Thoracic aorta (tissue), 2 donors: ENCODE measurements around the gene UBE2E2. TPM values are rescaled to one million over a fixed set of nuclear protein-coding genes. Genes with fewer than 3 reads are reported as not detected.
"Not testable (repeated sequence)": the region's sequence is repeated elsewhere in the genome, so short reads cannot be mapped to it uniquely, and the experiment has no call there.

Source experiments
- ATAC-seq: fragments of 150-250 bp; one replicate; pipeline ENCODE4 v1.8.0; 2017; ENCODE audit warnings: low read depth; ENCODE audit not compliant: insufficient number of reproducible peaks, low FRiP score
- DNase-seq: peaks from one replicate; pipeline ENCODE4 v3.0.0-alpha.2; 2020; ENCODE audit warnings: low spot score
- H3K27ac ChIP-seq, 2 donors: fragments of 200-600 bp; sonication (generic); 1 replicate in 1 of 2; 2 replicates in 1 of 2; pipeline ENCODE4 v1.5.1; 2016; ENCODE audit warnings: mild to moderate bottlenecking in 2 of 2, moderate library complexity in 2 of 2
- H3K27me3 ChIP-seq: fragments of 200-600 bp; sonication (generic); replicated peaks from 2 replicates; pipeline ENCODE4 v1.6.0; 2016; ENCODE audit warnings: mild to moderate bottlenecking; ENCODE audit not compliant: insufficient read depth
- H3K36me3 ChIP-seq: fragments of 200-600 bp; sonication (generic); one replicate; pipeline ENCODE4 v1.5.1; 2016
- H3K4me1 ChIP-seq, 2 donors: fragments of 200-600 bp; sonication (generic); 1 replicate in 1 of 2; 2 replicates in 1 of 2; pipeline versions ENCODE4 v1.5.1 to v1.6.0; 2016; ENCODE audit warnings: low read depth in 2 of 2, mild to moderate bottlenecking in 1 of 2; ENCODE audit not compliant: control insufficient read depth in 1 of 2
- H3K4me3 ChIP-seq: fragments of 200-600 bp; sonication (generic); 2 replicates; pipeline ENCODE4 v1.5.1; 2016; ENCODE audit warnings: mild to moderate bottlenecking
- H3K9me3 ChIP-seq: fragments of 200-600 bp; sonication (generic); 2 replicates; pipeline ENCODE4 v1.5.1; 2016
- total RNA-seq, 2 donors: library from RNA; depleted of rRNA; stranded (reverse); fragments of >200 nt; gene quantifications; one replicate each; pipeline versions ENCODE4 v1.1.0 to v1.2.3, GENCODE V29; 2016
- TF ChIP-seq, protein P1 (sequence below): fragments of 200-600 bp; sonication (generic); IDR thresholded peaks from one replicate; pipeline ENCODE4 v1.5.1; 2019; ENCODE audit warnings: antibody characterized with exemption

The UBE2E2 gene
- total RNA-seq, 2 donors from 2014 or later = 30.3 to 44.0 TPM

DNA sequence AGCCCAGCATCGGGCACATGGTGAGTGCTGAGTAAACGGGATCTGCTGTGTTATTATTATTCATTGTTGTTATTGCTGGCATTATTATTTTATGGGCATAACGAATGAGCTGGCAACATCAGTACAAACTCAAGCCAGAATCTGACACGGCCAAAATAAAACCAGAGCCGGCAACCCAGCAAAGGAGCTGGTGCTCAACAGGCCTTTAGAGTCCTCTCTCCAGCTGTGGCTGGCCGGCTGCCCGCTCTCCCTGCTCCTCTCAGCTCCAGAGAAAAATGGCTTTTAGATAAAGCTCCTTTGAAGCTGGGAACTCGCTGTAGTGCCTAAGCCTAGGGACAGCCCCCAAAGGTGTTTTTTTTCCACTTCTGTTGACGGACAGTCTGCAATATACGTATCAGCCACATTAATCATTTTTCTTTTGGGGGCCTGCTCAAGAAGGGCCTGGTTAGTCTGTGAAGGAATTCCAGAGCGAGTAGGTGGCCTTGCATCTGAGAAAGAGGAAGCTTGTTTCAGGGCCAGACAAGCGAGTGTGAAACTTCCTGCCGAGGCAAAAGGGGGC is 408.7 kb downstream of the UBE2E2 start:
- Histone ChIP-seq H3K4me1 (peaks cover 4 to 17% of the 10 kb centered on the region in 2 donors), H3K4me3 (peak overlapping the region; percentile 66), H3K27ac (peak overlapping the region; percentile 72 to 77), H3K27me3 (no peaks in the 10 kb centered on the region), H3K9me3 (no peaks in the 10 kb centered on the region), H3K36me3 (no peaks in the 10 kb centered on the region)
- TF ChIP-seq, protein P1, sequence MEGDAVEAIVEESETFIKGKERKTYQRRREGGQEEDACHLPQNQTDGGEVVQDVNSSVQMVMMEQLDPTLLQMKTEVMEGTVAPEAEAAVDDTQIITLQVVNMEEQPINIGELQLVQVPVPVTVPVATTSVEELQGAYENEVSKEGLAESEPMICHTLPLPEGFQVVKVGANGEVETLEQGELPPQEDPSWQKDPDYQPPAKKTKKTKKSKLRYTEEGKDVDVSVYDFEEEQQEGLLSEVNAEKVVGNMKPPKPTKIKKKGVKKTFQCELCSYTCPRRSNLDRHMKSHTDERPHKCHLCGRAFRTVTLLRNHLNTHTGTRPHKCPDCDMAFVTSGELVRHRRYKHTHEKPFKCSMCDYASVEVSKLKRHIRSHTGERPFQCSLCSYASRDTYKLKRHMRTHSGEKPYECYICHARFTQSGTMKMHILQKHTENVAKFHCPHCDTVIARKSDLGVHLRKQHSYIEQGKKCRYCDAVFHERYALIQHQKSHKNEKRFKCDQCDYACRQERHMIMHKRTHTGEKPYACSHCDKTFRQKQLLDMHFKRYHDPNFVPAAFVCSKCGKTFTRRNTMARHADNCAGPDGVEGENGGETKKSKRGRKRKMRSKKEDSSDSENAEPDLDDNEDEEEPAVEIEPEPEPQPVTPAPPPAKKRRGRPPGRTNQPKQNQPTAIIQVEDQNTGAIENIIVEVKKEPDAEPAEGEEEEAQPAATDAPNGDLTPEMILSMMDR = no peak
- DNase-seq (peak; percentile 26), ATAC-seq (peak; percentile 59)

DNA sequence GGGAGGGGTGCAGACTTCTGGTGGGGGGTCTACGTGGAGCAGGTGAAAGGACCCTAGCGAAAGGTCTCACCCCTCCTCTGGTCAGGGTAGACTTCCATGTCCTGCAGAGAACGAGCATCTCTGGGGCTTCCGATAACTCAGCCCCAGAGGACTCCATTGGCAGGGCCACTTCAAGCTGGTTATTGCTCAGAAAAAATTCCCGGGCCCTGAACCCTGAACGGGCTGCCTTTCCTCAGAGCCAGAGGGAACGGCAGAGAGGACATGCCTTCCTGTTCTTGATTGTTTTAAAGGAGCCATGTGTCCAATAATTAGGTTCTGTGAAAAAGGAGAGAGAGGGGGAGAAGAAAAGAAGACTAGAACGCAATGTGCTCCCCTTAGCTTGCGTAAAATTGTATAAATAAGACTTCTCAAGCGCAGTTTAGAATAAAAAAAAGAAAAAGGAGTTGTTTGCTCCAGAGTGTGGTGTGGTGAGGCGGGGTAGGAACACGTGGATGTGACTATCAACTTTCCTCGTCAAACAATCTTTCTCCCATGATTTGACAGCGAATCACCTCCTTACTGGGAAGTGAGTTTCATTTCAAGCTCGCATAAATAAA is 409.3 kb downstream of the UBE2E2 start:
- H3K4me3 ChIP-seq = peak overlapping the region; percentile 66
- no peaks in the 10 kb centered on the region for H3K27me3 ChIP-seq
- H3K36me3 ChIP-seq = no peaks in the 10 kb centered on the region
- TF ChIP-seq, protein P1 = no peak
- H3K27ac ChIP-seq = peak overlapping the region; percentile 72 to 77
- H3K9me3 ChIP-seq = no peaks in the 10 kb centered on the region
- ATAC-seq (peak; percentile 35), DNase-seq (no peak)
- peaks cover 4 to 17% of the 10 kb centered on the region in 2 donors for H3K4me1 ChIP-seq

DNA sequence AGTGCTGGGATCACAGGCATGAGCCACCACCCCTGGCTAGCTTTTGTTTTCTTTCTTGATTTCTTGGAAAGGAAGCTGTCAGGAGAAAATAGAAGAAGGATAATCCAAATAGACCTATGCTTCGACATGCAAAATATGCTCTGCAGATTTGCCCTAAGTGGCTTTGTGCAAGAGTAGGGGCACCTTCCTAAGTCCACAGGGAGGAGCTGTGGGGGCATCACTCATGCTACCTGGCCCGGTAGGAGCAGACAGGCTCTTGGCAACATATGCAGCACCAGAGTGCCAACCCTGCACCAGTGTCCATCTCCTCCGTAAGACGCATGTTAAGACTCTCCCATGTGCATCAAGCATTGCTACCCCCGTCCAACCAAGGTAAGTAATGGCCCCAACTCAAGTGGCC is 411.9 kb downstream of the UBE2E2 start:
- Histone ChIP-seq H3K27me3 (no peaks in the 10 kb centered on the region), H3K4me1 (peaks cover 4 to 21% of the 10 kb centered on the region in 2 donors), H3K9me3 (no peaks in the 10 kb centered on the region), H3K4me3 (no peak overlapping the region), H3K27ac (no peak overlapping the region), H3K36me3 (no peaks in the 10 kb centered on the region)
- DNase-seq (no peak), ATAC-seq (no peak)
- TF ChIP-seq, protein P1 = no peak

DNA sequence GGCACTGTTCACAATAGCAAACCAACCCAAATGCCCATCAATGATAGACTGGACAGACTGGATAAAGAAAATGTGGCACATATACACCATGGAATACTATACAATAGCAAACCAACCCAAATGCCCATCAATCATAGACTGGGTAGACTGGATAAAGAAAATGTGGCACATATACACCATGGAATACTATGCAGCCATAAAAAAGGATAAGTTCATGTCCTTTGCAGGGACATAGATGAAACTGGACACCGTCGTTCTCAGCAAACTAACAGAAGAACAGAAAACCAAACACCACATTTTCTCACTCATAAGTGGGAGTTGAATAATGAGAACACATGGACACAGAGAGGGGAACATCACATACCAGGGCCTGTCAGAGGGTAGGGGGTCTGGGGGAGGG is 415.3 kb downstream of the UBE2E2 start:
- H3K36me3 ChIP-seq, H3K4me3 ChIP-seq, H3K27ac ChIP-seq, DNase-seq, ATAC-seq, H3K9me3 ChIP-seq, H3K27me3 ChIP-seq, H3K4me1 ChIP-seq: not testable (repeated sequence)

DNA sequence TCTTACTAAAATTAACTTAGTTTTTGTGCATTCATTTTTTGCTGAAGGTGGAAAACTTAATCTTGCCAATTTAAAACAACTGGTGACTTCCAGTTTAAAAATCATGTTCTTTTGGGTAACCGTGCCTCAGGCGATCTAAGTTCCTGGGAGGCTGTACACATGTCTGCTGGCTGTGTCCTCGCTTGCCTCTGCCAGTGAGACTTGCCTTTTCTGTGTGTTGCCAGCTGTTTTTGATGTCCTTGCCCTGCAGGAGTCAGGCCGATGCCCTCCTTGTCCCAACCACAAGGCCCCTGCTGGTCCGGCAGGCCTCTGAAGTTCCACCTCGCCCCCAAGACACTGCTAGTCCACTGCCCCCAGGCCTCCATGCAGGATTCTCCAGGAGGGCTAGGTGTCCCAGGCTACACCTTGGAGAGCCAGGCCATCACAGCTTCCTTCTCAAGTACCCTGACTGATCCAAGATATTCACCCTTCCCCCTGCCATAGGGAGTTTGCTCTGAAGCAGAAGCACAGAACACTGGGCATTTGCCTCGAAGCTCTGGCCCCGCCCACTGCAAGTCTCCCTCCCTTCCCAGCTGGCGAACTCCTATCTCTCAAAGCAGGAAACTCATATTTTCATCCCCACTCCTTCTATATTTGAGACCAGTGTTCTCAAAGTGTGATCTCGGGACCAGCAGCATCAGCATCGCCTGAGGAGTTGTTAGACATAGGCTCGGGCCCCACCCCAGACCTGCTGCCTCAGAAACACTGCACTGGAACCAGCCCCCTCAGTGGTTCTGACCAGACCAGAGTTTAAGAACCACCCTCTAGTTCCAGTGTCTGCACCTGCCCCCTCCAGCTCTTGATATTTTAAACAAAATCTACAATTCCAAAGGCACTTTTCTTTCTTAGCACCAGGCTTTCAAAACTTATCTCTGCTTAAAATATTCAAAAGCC is 416.8 kb downstream of the UBE2E2 start:
- no peaks in the 10 kb centered on the region for H3K27me3 ChIP-seq
- TF ChIP-seq, protein P1 = no peak
- no peaks in the 10 kb centered on the region for H3K36me3 ChIP-seq
- H3K4me1 ChIP-seq = peaks cover 0 to 7% of the 10 kb centered on the region in 2 donors
- no peak overlapping the region for H3K4me3 ChIP-seq
- DNase-seq (no peak), ATAC-seq (no peak)
- no peak overlapping the region for H3K27ac ChIP-seq
- peaks cover 4% of the 10 kb centered on the region for H3K9me3 ChIP-seq
